SK-N-SH treated with all-trans-retinoic acid at 6 μM for 48 hours (cell line): ENCODE results near the gene PDPR.

Experiments used
- ATAC-seq: fragments of 200-7000 bp; cut with Tn5 transposase; 3 replicates; pipeline ENCODE4 v1.9.1; 2020; ENCODE audit warnings: mild to moderate bottlenecking, moderate library complexity
- ARNTL ChIP-seq: fragments of 450-650 bp; formaldehyde crosslinking; IDR thresholded peaks from 2 replicates; pipeline ENCODE4 v1.5.0; 2020; ENCODE audit warnings: low read depth, mild to moderate bottlenecking, moderate library complexity, borderline replicate concordance
- BACH2 ChIP-seq: fragments of 250-450 bp; sonication (Bioruptor Pico); IDR thresholded peaks from 2 replicates; pipeline ENCODE4 v1.9.0; 2021; ENCODE audit warnings: mild to moderate bottlenecking, borderline replicate concordance
- CSDC2 ChIP-seq: fragments of 250-450 bp; sonication (Bioruptor Pico); IDR thresholded peaks from 2 replicates; pipeline ENCODE4 v1.5.0; 2020; ENCODE audit warnings: mild to moderate bottlenecking, moderate library complexity
- CSRNP3 ChIP-seq: fragments of 250-450 bp; sonication (Bioruptor Pico); IDR thresholded peaks from 2 replicates; pipeline ENCODE4 v1.5.1; 2021; ENCODE audit warnings: mild to moderate bottlenecking, moderate library complexity
- GLIS3 ChIP-seq: fragments of 250-450 bp; sonication (Bioruptor Pico); IDR thresholded peaks from 2 replicates; pipeline ENCODE4 v1.5.0; 2020; ENCODE audit warnings: mild to moderate bottlenecking, moderate library complexity
- ISL1 ChIP-seq: fragments of 250-450 bp; sonication (Bioruptor Pico); IDR thresholded peaks from 2 replicates; pipeline ENCODE4 v2.1.2; 2022; ENCODE audit warnings: mild to moderate bottlenecking, moderate library complexity
- OSR1 ChIP-seq: fragments of 250-450 bp; sonication (Bioruptor Pico); IDR thresholded peaks from 2 replicates; pipeline ENCODE4 v1.8.0; 2022; ENCODE audit warnings: moderate library complexity, mild to moderate bottlenecking, inconsistent platforms
- PATZ1 ChIP-seq: fragments of 250-450 bp; sonication (Bioruptor Pico); IDR thresholded peaks from 2 replicates; pipeline ENCODE4 v1.8.0; 2020; ENCODE audit warnings: mild to moderate bottlenecking, moderate library complexity, borderline replicate concordance
- PPARA ChIP-seq: fragments of 250-450 bp; sonication (Bioruptor Pico); IDR thresholded peaks from 2 replicates; pipeline ENCODE4 v1.5.0; 2020; ENCODE audit warnings: mild to moderate bottlenecking, borderline replicate concordance
- SNAI2 ChIP-seq: fragments of 250-450 bp; sonication (Bioruptor Pico); IDR thresholded peaks from 2 replicates; pipeline ENCODE4 v1.5.0; 2020; ENCODE audit warnings: mild to moderate bottlenecking, moderate library complexity
- TCF4 ChIP-seq: fragments of 250-450 bp; sonication (Bioruptor Pico); IDR thresholded peaks from 2 replicates; pipeline ENCODE4 v1.8.0; 2021; ENCODE audit warnings: mild to moderate bottlenecking, moderate library complexity, borderline replicate concordance
- TOX ChIP-seq: fragments of 250-450 bp; sonication (Bioruptor Pico); IDR thresholded peaks from 2 replicates; pipeline ENCODE4 v1.8.0; 2021; ENCODE audit warnings: mild to moderate bottlenecking, moderate library complexity, borderline replicate concordance
- TSHZ2 ChIP-seq: fragments of 250-450 bp; sonication (Bioruptor Pico); IDR thresholded peaks from 2 replicates; pipeline ENCODE4 v1.5.0; 2020; ENCODE audit warnings: mild to moderate bottlenecking, moderate library complexity
- ZC3H10 ChIP-seq: fragments of 250-450 bp; sonication (Bioruptor Pico); IDR thresholded peaks from 2 replicates; pipeline ENCODE4 v1.5.1; 2021; ENCODE audit warnings: mild to moderate bottlenecking, moderate library complexity
- ZFP3 ChIP-seq: fragments of 250-450 bp; sonication (Bioruptor Pico); IDR thresholded peaks from 2 replicates; pipeline ENCODE4 v1.5.0; 2020; ENCODE audit warnings: mild to moderate bottlenecking, moderate library complexity
- ZFP30 ChIP-seq: fragments of 450-650 bp; formaldehyde crosslinking; IDR thresholded peaks from 2 replicates; pipeline ENCODE4 v1.5.0; 2022; ENCODE audit warnings: mild to moderate bottlenecking, moderate library complexity
- ZNF565 ChIP-seq: fragments of 450-650 bp; formaldehyde crosslinking; conservative IDR thresholded peaks from 2 replicates; pipeline ENCODE4 v1.5.0; 2020; ENCODE audit warnings: low read depth, mild to moderate bottlenecking, moderate library complexity
- ZNF70 ChIP-seq: fragments of 450-650 bp; formaldehyde crosslinking; IDR thresholded peaks from 2 replicates; pipeline ENCODE4 v1.5.0; 2020; ENCODE audit warnings: mild to moderate bottlenecking, moderate library complexity
- ZNF8 ChIP-seq: fragments of 450-650 bp; formaldehyde crosslinking; IDR thresholded peaks from 2 replicates; pipeline ENCODE4 v1.5.0; 2020; ENCODE audit warnings: mild to moderate bottlenecking, moderate library complexity
- TF ChIP-seq, protein P1 (sequence below): fragments of 250-450 bp; sonication (Bioruptor Pico); IDR thresholded peaks from 2 replicates; pipeline ENCODE4 v1.8.0; 2021; ENCODE audit warnings: low read depth, mild to moderate bottlenecking, moderate library complexity, borderline replicate concordance

Gene PDPR

DNA sequence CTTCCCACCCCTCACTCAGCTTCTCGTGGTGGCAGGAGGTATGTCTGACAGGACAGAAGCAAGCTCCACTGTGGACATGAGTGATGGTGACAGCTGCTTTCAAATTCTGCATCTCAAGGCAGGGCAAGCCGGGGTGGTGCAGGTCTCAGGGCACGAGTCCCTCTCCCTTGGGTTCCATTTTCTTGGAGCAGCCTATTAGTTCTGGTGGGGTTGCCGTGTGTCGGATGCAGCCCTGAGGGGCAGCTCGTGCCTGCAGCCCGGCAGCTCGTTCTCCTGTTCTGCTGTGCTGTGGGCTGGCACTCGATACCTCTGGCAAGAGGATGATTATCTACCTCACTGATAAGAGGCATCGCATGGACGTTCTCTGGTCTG, 43.0 kb downstream of the PDPR start (continued):
- no peak for TF ChIP-seq ARNTL (CRISPR knock-in tag)
- no peak for TF ChIP-seq OSR1 (CRISPR knock-in tag)
- no peak for TF ChIP-seq GLIS3 (CRISPR knock-in tag)
- TF ChIP-seq BACH2 (CRISPR knock-in tag) = no peak
- TF ChIP-seq ZNF8 = no peak
- TF ChIP-seq, all 23 proteins: peak for 0

- TF ChIP-seq SNAI2 (CRISPR knock-in tag) = no peak
- TF ChIP-seq ZNF70 (CRISPR knock-in tag) = no peak
- no peak for TF ChIP-seq ZFP30 (CRISPR knock-in tag)
- no peak for TF ChIP-seq PPARA (CRISPR knock-in tag)
- TF ChIP-seq ZFP3 (CRISPR knock-in tag) = no peak
- TF ChIP-seq, protein P1, sequence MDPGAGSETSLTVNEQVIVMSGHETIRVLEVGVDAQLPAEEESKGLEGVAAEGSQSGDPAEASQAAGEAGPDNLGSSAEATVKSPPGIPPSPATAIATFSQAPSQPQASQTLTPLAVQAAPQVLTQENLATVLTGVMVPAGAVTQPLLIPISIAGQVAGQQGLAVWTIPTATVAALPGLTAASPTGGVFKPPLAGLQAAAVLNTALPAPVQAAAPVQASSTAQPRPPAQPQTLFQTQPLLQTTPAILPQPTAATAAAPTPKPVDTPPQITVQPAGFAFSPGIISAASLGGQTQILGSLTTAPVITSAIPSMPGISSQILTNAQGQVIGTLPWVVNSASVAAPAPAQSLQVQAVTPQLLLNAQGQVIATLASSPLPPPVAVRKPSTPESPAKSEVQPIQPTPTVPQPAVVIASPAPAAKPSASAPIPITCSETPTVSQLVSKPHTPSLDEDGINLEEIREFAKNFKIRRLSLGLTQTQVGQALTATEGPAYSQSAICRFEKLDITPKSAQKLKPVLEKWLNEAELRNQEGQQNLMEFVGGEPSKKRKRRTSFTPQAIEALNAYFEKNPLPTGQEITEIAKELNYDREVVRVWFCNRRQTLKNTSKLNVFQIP (CRISPR knock-in tag) = no peak
- no peak for TF ChIP-seq OSR1 (CRISPR knock-in tag)
- TF ChIP-seq ARNTL (CRISPR knock-in tag) = no peak
- TF ChIP-seq ISL1 = no peak
- no peak for TF ChIP-seq GLIS3 (CRISPR knock-in tag)
- no peak for TF ChIP-seq TSHZ2 (CRISPR knock-in tag)
- no peak for TF ChIP-seq CSRNP3
- no peak for TF ChIP-seq ZNF565 (CRISPR knock-in tag)
- no peak for TF ChIP-seq TOX (CRISPR knock-in tag)
- TF ChIP-seq BACH2 (CRISPR knock-in tag) = no peak
- TF ChIP-seq PATZ1 (CRISPR knock-in tag) = no peak
- no peak for TF ChIP-seq ZC3H10
- TF ChIP-seq ZNF8 = no peak
- no peak for TF ChIP-seq CSDC2 (CRISPR knock-in tag)
- ATAC-seq = no peak
Observed at GRCh38 chr16:70157477-70158260, 43.5 kb downstream of the PDPR start.

GRCh38 chr16:70158261-70158939, 44.3 kb downstream of the PDPR start:
- no peak for ATAC-seq
- TF ChIP-seq ZNF8 (no peak), ISL1 (no peak), TOX (CRISPR knock-in tag) (no peak), SNAI2 (CRISPR knock-in tag) (no peak), ZNF565 (CRISPR knock-in tag) (no peak), TCF4 (CRISPR knock-in tag) (no peak)
